ENCODE measurements around the gene ADAMTS1.

Gene ADAMTS1

GRCh38 chr21:26795412-26795805, 49.8 kb downstream of the ADAMTS1 start:
- H3K27me3 ChIP-seq: no peaks in the 10 kb centered on the region
- H3K27ac ChIP-seq: no peak overlapping the region
- no peak overlapping the region for H3K4me3 ChIP-seq (ENCODE audit: low read depth in 1 of 2, low read length in 1 of 2)
- no peaks in the 10 kb centered on the region for H3K36me3 ChIP-seq
- TF ChIP-seq CTCF (IDR thresholded peaks at IDR 0.05): no peak
- H3K9me3 ChIP-seq: no peaks in the 10 kb centered on the region
- no peaks in the 10 kb centered on the region for H3K4me1 ChIP-seq (ENCODE audit: control insufficient read depth in 1 of 2, insufficient read depth in 1 of 2, low read depth in 1 of 2, low read length in 1 of 2)

- Histone ChIP-seq H3K9me3 (no peaks in the 10 kb centered on the region), H3K4me3 (ENCODE audit: low read depth in 1 of 2, low read length in 1 of 2) (no peak overlapping the region), H3K4me1 (ENCODE audit: control insufficient read depth in 1 of 2, insufficient read depth in 1 of 2, low read depth in 1 of 2, low read length in 1 of 2) (no peaks in the 10 kb centered on the region), H3K27ac (no peak overlapping the region), H3K36me3 (no peaks in the 10 kb centered on the region), H3K27me3 (no peaks in the 10 kb centered on the region)
- no peak for TF ChIP-seq CTCF (IDR thresholded peaks at IDR 0.05)
Measured at GRCh38 chr21:26794597-26795411, 50.4 kb downstream of the ADAMTS1 start.

GRCh38 chr21:26790296-26790695, 54.9 kb downstream of the ADAMTS1 start:
- Histone ChIP-seq H3K36me3 (no peaks in the 10 kb centered on the region), H3K9me3 (no peaks in the 10 kb centered on the region), H3K4me1 (ENCODE audit: control insufficient read depth in 1 of 2, insufficient read depth in 1 of 2, low read depth in 1 of 2, low read length in 1 of 2) (no peaks in the 10 kb centered on the region), H3K27me3 (peaks cover 6% of the 10 kb centered on the region), H3K4me3 (ENCODE audit: low read depth in 1 of 2, low read length in 1 of 2) (no peak overlapping the region), H3K27ac (no peak overlapping the region)
- no peak for TF ChIP-seq CTCF (IDR thresholded peaks at IDR 0.05)

- no peak overlapping the region for H3K4me3 ChIP-seq (ENCODE audit: low read depth in 1 of 2, low read length in 1 of 2)
- no peak for TF ChIP-seq CTCF (IDR thresholded peaks at IDR 0.05)
- no peak overlapping the region for H3K27ac ChIP-seq
- no peaks in the 10 kb centered on the region for H3K4me1 ChIP-seq (ENCODE audit: control insufficient read depth in 1 of 2, insufficient read depth in 1 of 2, low read depth in 1 of 2, low read length in 1 of 2)
- H3K36me3 ChIP-seq: no peaks in the 10 kb centered on the region
- H3K27me3 ChIP-seq: peaks cover 6% of the 10 kb centered on the region
- no peaks in the 10 kb centered on the region for H3K9me3 ChIP-seq
Measured at GRCh38 chr21:26788790-26789189, 56.4 kb downstream of the ADAMTS1 start.
